SK-N-SH (cell line): ENCODE measurements around the gene PDE4D. TPM values are rescaled to one million over a fixed set of nuclear protein-coding genes. Genes with fewer than 3 reads are reported as not detected.

ENCODE experiments used
- CTCF ChIA-PET: fragments of 300-600, 350-600 bp; formaldehyde crosslinking; extraction: SDS; loops from one replicate; lab custom pipeline; 2021; lab: Yijun Ruan, JAX
- POLR2A ChIA-PET: fragments of 350-600 bp; sonication (Branson Sonifier 250); formaldehyde crosslinking; extraction: SDS; loops from one replicate; lab custom pipeline; 2020; ENCODE audit warnings: antibody characterized with exemption, inconsistent platforms; lab: Yijun Ruan, JAX
- DNase-seq: peaks from one replicate; pipeline ENCODE4 v3.0.0; 2012
- H2AFZ ChIP-seq: fragments of 200-600 bp; sonication (generic); 2 replicates; pipeline ENCODE4 v1.8.1; 2016; ENCODE audit warnings: antibody characterized with exemption, mild to moderate bottlenecking, low read depth
- H3F3A ChIP-seq: fragments of 200-600 bp; sonication (generic); replicated peaks from 2 replicates; pipeline ENCODE3; 2016; ENCODE audit warnings: antibody characterized with exemption, mild to moderate bottlenecking; ENCODE audit not compliant: insufficient read depth
- H3K27ac ChIP-seq, 2 experiments: fragments of 200-500 bp in 1 of 2; fragments of 200-600 bp in 1 of 2; sonication (Bioruptor generic) in 1 of 2; sonication (generic), shearing (Covaris generic) in 1 of 2; 2 replicates each; pipeline versions ENCODE4 v1.5.1 to v1.6.1; 2014 to 2016; ENCODE audit warnings: low read depth in 2 of 2, inconsistent platforms in 1 of 2, low read length in 1 of 2, mild to moderate bottlenecking in 1 of 2, mixed read lengths in 1 of 2
- H3K27me3 ChIP-seq: fragments of 200-600 bp; sonication (generic), shearing (Covaris generic); 2 replicates; pipeline ENCODE4 v1.6.1; 2016; ENCODE audit warnings: mixed run types; ENCODE audit not compliant: insufficient read depth
- H3K36me3 ChIP-seq, 2 experiments: fragments of 200-500 bp in 1 of 2; fragments of 200-600 bp in 1 of 2; sonication (Bioruptor generic) in 1 of 2; sonication (generic) in 1 of 2; replicated peaks in 1 of 2; 2 replicates each; pipeline versions ENCODE3 to v1.5.1; 2014 to 2016; ENCODE audit warnings: low read length in 1 of 2, mild to moderate bottlenecking in 1 of 2; ENCODE audit not compliant: insufficient read depth in 2 of 2, control insufficient read depth in 1 of 2
- H3K4me1 ChIP-seq, 2 experiments: fragments of 200-500 bp in 1 of 2; fragments of 200-600 bp in 1 of 2; sonication (Bioruptor generic) in 1 of 2; sonication (generic), shearing (Covaris generic) in 1 of 2; 2 replicates each; pipeline versions ENCODE4 v1.5.1 to v1.6.1; 2014 to 2016; ENCODE audit warnings: low read depth in 1 of 2, low read length in 1 of 2, mixed run types in 1 of 2; ENCODE audit not compliant: insufficient read depth in 2 of 2, control insufficient read depth in 1 of 2
- H3K4me2 ChIP-seq: fragments of 200-600 bp; sonication (generic), shearing (Covaris generic); 2 replicates; pipeline ENCODE4 v1.6.1; 2017; ENCODE audit warnings: mixed run types
- H3K4me3 ChIP-seq, 2 experiments: fragments of 200-500 bp in 1 of 2; fragments of 200-600 bp in 1 of 2; sonication (Bioruptor generic) in 1 of 2; sonication (generic), shearing (Covaris generic) in 1 of 2; 2 replicates each; pipeline versions ENCODE4 v1.5.1 to v1.8.1; 2014 to 2016; ENCODE audit warnings: low read depth in 2 of 2, inconsistent platforms in 1 of 2, low read length in 1 of 2, mild to moderate bottlenecking in 1 of 2, mixed read lengths in 1 of 2, moderate library complexity in 1 of 2
- H3K79me2 ChIP-seq: fragments of 200-600 bp; sonication (generic); 2 replicates; pipeline ENCODE4 v1.8.1; 2017; ENCODE audit warnings: mild to moderate bottlenecking; ENCODE audit not compliant: insufficient read depth
- H3K9ac ChIP-seq: fragments of 200-600 bp; sonication (generic); 2 replicates; pipeline ENCODE4 v1.6.1; 2017; ENCODE audit warnings: mixed run types
- H3K9me2 ChIP-seq: fragments of 200-600 bp; sonication (generic); 2 replicates; pipeline ENCODE4 v1.6.1; 2017; ENCODE audit warnings: mixed run types
- H3K9me3 ChIP-seq: fragments of 200-600 bp; sonication (generic); 2 replicates; pipeline ENCODE4 v1.6.1; 2017; ENCODE audit warnings: mixed run types, mild to moderate bottlenecking, moderate library complexity
- H4K20me1 ChIP-seq: fragments of 200-600 bp; sonication (generic); 2 replicates; pipeline ENCODE4 v1.6.1; 2017; ENCODE audit warnings: mild to moderate bottlenecking, mixed run types; ENCODE audit not compliant: insufficient read depth
- CHD2 ChIP-seq: fragments of 150-350 bp; IDR thresholded peaks from 2 replicates; pipeline ENCODE4 v1.6.1; 2018; ENCODE audit warnings: low read length; ENCODE audit not compliant: partially characterized antibody
- EZH2phosphoT487 ChIP-seq: fragments of 200-600 bp; sonication (generic); IDR thresholded peaks from 2 replicates; pipeline ENCODE4 v1.6.1; 2017; ENCODE audit warnings: low read depth, mixed run types, mild to moderate bottlenecking, antibody characterized with exemption, moderate library complexity, borderline replicate concordance
- FOSL2 ChIP-seq: IDR thresholded peaks from 2 replicates; pipeline ENCODE4 v1.4.0; 2012; ENCODE audit warnings: low read depth, mild to moderate bottlenecking, moderate library complexity, borderline replicate concordance
- FOXJ3 ChIP-seq: sonication (generic); formaldehyde crosslinking; IDR thresholded peaks from 2 replicates; pipeline ENCODE4 v1.5.1; 2020; ENCODE audit warnings: mild to moderate bottlenecking, missing genetic modification reagents
- GABPA ChIP-seq: IDR thresholded peaks from 2 replicates; pipeline ENCODE4 v1.4.0; 2012; ENCODE audit warnings: low read depth, mild to moderate bottlenecking
- GATA2 ChIP-seq: sonication (generic); formaldehyde crosslinking; IDR thresholded peaks from 2 replicates; pipeline ENCODE4 v1.5.0; 2020; ENCODE audit warnings: mild to moderate bottlenecking, missing genetic modification reagents
- MEF2A ChIP-seq: IDR thresholded peaks from 2 replicates; pipeline ENCODE4 v1.4.0; 2012; ENCODE audit warnings: low read depth, borderline replicate concordance
- MXI1 ChIP-seq: IDR thresholded peaks from 2 replicates; pipeline ENCODE4 v1.6.1; 2012; ENCODE audit warnings: mild to moderate bottlenecking, low read depth, low read length, improper control_type of control experiment
- NRF1 ChIP-seq: IDR thresholded peaks from 2 replicates; pipeline ENCODE4 v1.6.1; 2012; ENCODE audit warnings: low read depth, mild to moderate bottlenecking, low read length
- RAD21 ChIP-seq: IDR thresholded peaks from 2 replicates; pipeline ENCODE4 v1.6.1; 2012; ENCODE audit warnings: mild to moderate bottlenecking, low read length
- RCOR1 ChIP-seq: fragments of 150-350 bp; IDR thresholded peaks from 2 replicates; pipeline ENCODE4 v1.6.1; 2017; ENCODE audit warnings: antibody characterized with exemption, low read length
- RXRA ChIP-seq: IDR thresholded peaks from 2 replicates; pipeline ENCODE4 v1.4.0; 2012; ENCODE audit warnings: low read depth, mild to moderate bottlenecking, borderline replicate concordance
- TAF1 ChIP-seq: IDR thresholded peaks from 2 replicates; pipeline ENCODE4 v1.6.1; 2012; ENCODE audit warnings: low read depth, mild to moderate bottlenecking, low read length, moderate library complexity, borderline replicate concordance
- TCF12 ChIP-seq: IDR thresholded peaks from 2 replicates; pipeline ENCODE4 v1.4.0; 2012
- WGBS: methylation state at CpG from one replicate; pipeline ENCODE4 v1.1.6; 2017; ENCODE audit warnings: low lambda C conversion rate; 5-methylcytosine and 5-hydroxymethylcytosine counted together
- polyA plus RNA-seq, 3 experiments: library from polyadenylated mRNA; depleted of rRNA; stranded (reverse); fragments of >200 nt; gene quantifications; 2 replicates each; pipeline ENCODE4 v1.2.3, GENCODE V29; 2012
- TF ChIP-seq, protein P1 (sequence below): fragments of 150-350 bp; IDR thresholded peaks from 2 replicates; pipeline ENCODE4 v1.6.1; 2016; ENCODE audit warnings: mild to moderate bottlenecking, low read depth, low read length
- TF ChIP-seq, protein P2 (sequence below): IDR thresholded peaks from 2 replicates; pipeline ENCODE4 v1.6.1; 2012; ENCODE audit warnings: mild to moderate bottlenecking, low read depth, low read length, moderate library complexity
- TF ChIP-seq, protein P3 (sequence below): IDR thresholded peaks from 2 replicates; pipeline ENCODE4 v1.4.0; 2012; ENCODE audit warnings: low read depth
- TF ChIP-seq, protein P4 (sequence below): IDR thresholded peaks from 2 replicates; pipeline ENCODE4 v1.4.0; 2012; ENCODE audit warnings: low read depth, borderline replicate concordance

The PDE4D gene
- polyA plus RNA-seq, 1 of the 3 experiments (the other 2 are of a cell fraction), result 2.4 TPM

DNA sequence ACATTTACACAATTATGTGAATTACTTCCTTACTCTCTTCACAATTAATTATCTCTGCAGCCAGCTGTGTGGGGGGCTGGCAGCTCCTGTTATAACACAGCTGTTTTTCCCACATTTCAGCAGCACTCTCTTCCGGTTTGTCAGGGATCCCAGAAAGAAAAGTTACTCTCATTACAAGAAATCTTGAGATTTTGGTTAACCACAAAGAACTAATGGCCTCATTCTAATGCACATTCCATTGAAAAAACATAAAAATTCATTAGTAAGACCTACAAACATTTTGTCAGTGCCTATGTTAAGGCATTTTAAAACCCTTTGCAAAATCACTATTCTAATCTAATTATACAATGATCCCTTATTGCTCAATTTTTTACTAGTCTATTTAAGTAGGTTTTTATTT lies 64.1 kb downstream of the PDE4D start (continued):
- no peak for TF ChIP-seq TAF1

DNA sequence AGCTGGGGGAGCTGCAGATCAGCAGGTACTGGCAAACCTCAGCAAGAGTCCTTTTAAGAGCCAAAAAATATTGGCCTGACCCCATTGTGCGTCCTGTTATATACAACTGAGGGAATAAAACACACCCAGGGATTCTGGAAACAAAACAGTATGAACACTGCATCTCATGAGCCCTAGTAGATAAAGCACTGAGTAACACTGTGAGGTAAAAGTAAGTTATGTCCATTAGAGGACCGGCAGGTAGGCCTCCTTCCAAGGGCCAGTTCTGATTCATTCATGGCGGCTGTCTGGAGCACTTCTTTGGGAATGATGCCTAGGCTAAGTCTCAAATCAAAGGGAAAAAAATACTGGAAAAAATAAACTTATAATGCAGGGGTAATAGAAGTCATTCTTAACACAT lies 64.9 kb downstream of the PDE4D start:
- ChIA-PET CTCF (interaction anchor here (1.4 to 2.5 kb wide), 2 partner anchors 11 to 19 kb away, joined by 4 to 7 read pairs; no protein-coding TSS in a partner anchor), POLR2A (no interaction called here)
- 75% methylated on average over 3 of the region's 3 CpGs for WGBS
- no peak for TF ChIP-seq RCOR1
- TF ChIP-seq EZH2phosphoT487, result no peak
- no peak for TF ChIP-seq GABPA
- TF ChIP-seq CHD2, result no peak
- TF ChIP-seq FOXJ3 (CRISPR knock-in tag), result no peak
- TF ChIP-seq, protein P1, sequence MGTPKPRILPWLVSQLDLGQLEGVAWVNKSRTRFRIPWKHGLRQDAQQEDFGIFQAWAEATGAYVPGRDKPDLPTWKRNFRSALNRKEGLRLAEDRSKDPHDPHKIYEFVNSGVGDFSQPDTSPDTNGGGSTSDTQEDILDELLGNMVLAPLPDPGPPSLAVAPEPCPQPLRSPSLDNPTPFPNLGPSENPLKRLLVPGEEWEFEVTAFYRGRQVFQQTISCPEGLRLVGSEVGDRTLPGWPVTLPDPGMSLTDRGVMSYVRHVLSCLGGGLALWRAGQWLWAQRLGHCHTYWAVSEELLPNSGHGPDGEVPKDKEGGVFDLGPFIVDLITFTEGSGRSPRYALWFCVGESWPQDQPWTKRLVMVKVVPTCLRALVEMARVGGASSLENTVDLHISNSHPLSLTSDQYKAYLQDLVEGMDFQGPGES, result no peak
- no peak for TF ChIP-seq RAD21
- Histone ChIP-seq H4K20me1 (no peaks in the 10 kb centered on the region), H3F3A (peaks cover 25% of the 10 kb centered on the region), H3K9ac (no peak overlapping the region), H3K27ac (peak overlapping the region; percentile 12 to 72; a peak in 1 of 4 replicates), H3K4me3 (no peak overlapping the region), H3K9me3 (no peaks in the 10 kb centered on the region), H3K27me3 (no peaks in the 10 kb centered on the region), H3K36me3 (no peaks in the 10 kb centered on the region), H3K4me1 (peaks cover 3 to 17% of the 10 kb centered on the region in 2 experiments), H3K9me2 (no peaks in the 10 kb centered on the region), H3K4me2 (no peak overlapping the region), H3K79me2 (no peaks in the 10 kb centered on the region), H2AFZ (no peak overlapping the region)
- DNase-seq, result no peak

DNA sequence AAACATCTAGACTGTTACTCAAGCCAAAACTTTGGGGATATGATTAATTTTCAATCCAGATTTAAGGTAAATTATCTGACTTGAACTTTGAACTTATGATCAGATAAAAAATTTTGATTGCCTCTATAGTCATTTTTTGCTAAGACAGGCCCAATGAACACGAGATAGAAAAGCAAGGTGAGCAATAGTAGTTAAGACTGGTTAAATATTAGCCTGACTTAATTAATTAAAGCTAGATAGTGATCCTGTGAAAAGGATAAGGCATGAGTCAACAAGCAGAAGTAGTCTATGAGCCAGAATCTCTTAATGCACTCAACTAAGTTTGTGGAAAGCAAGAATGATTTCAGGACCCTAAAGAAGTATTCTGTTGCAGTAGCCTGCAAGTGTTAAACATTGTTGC lies 66.5 kb downstream of the PDE4D start:
- WGBS, result 69% methylated on average over 1 of the region's 1 CpG
- Histone ChIP-seq H3K36me3 (no peaks in the 10 kb centered on the region), H3K4me2 (no peak overlapping the region), H3K27me3 (no peaks in the 10 kb centered on the region), H4K20me1 (no peaks in the 10 kb centered on the region), H2AFZ (no peak overlapping the region), H3K9me3 (no peaks in the 10 kb centered on the region), H3K9me2 (no peaks in the 10 kb centered on the region), H3K9ac (no peak overlapping the region), H3F3A (peaks cover 22% of the 10 kb centered on the region), H3K4me3 (no peak overlapping the region), H3K79me2 (no peaks in the 10 kb centered on the region), H3K4me1 (peaks cover 0 to 17% of the 10 kb centered on the region in 2 experiments), H3K27ac (no peak overlapping the region)
- CTCF ChIA-PET, result no interaction called here
- DNase-seq, result no peak
- POLR2A ChIA-PET, result no interaction called here
- TF ChIP-seq FOSL2 (no peak), GATA2 (CRISPR knock-in tag) (no peak), EZH2phosphoT487 (no peak), NRF1 (no peak), RCOR1 (no peak), TCF12 (no peak), MEF2A (no peak), GABPA (no peak), RXRA (no peak), MXI1 (no peak), RAD21 (no peak)
- TF ChIP-seq, protein P2, sequence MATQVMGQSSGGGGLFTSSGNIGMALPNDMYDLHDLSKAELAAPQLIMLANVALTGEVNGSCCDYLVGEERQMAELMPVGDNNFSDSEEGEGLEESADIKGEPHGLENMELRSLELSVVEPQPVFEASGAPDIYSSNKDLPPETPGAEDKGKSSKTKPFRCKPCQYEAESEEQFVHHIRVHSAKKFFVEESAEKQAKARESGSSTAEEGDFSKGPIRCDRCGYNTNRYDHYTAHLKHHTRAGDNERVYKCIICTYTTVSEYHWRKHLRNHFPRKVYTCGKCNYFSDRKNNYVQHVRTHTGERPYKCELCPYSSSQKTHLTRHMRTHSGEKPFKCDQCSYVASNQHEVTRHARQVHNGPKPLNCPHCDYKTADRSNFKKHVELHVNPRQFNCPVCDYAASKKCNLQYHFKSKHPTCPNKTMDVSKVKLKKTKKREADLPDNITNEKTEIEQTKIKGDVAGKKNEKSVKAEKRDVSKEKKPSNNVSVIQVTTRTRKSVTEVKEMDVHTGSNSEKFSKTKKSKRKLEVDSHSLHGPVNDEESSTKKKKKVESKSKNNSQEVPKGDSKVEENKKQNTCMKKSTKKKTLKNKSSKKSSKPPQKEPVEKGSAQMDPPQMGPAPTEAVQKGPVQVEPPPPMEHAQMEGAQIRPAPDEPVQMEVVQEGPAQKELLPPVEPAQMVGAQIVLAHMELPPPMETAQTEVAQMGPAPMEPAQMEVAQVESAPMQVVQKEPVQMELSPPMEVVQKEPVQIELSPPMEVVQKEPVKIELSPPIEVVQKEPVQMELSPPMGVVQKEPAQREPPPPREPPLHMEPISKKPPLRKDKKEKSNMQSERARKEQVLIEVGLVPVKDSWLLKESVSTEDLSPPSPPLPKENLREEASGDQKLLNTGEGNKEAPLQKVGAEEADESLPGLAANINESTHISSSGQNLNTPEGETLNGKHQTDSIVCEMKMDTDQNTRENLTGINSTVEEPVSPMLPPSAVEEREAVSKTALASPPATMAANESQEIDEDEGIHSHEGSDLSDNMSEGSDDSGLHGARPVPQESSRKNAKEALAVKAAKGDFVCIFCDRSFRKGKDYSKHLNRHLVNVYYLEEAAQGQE, result no peak
- TF ChIP-seq, protein P3, sequence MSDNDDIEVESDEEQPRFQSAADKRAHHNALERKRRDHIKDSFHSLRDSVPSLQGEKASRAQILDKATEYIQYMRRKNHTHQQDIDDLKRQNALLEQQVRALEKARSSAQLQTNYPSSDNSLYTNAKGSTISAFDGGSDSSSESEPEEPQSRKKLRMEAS, result no peak
- TF ChIP-seq, protein P4, sequence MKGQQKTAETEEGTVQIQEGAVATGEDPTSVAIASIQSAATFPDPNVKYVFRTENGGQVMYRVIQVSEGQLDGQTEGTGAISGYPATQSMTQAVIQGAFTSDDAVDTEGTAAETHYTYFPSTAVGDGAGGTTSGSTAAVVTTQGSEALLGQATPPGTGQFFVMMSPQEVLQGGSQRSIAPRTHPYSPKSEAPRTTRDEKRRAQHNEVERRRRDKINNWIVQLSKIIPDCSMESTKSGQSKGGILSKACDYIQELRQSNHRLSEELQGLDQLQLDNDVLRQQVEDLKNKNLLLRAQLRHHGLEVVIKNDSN, result no peak
